Bronchial epithelial cell (primary cell): ENCODE measurements around the gene CCDC192. TPM values are rescaled to one million over a fixed set of nuclear protein-coding genes. Genes with fewer than 3 reads are reported as not detected.

Experiments
- DNase-seq: peaks from one replicate; pipeline ENCODE4 v3.0.0-alpha.2; 2010; ENCODE audit warnings: low read depth
- FAIRE-seq: peaks from 2 replicates; lab custom pipeline; 2011; peaks lifted over from hg19 to GRCh38; lab: Jason Lieb, UNC
- H3K27me3 ChIP-seq: 2 replicates; pipeline ENCODE4 v1.5.1; 2011; ENCODE audit warnings: low read length; ENCODE audit not compliant: control insufficient read depth, insufficient read depth
- H3K36me3 ChIP-seq: 2 replicates; pipeline ENCODE4 v1.5.1; 2011; ENCODE audit warnings: low read length; ENCODE audit not compliant: control insufficient read depth, insufficient read depth
- H3K4me3 ChIP-seq: 2 replicates; pipeline ENCODE4 v1.5.1; 2011; ENCODE audit warnings: mild to moderate bottlenecking, low read depth, low read length, control low read depth
- CTCF ChIP-seq: IDR thresholded peaks from 2 replicates; pipeline ENCODE4 v1.5.1; 2011; ENCODE audit warnings: mild to moderate bottlenecking, moderate library complexity, low read length, control low read depth, inconsistent platforms; ENCODE audit not compliant: insufficient read depth, severe bottlenecking
- total RNA-seq: library from RNA; depleted of rRNA; stranded (reverse); fragments of >200 nt; gene quantifications from 2 replicates; pipeline ENCODE4 v1.2.1, GENCODE V29; 2014

The CCDC192 gene
- total RNA-seq, 1 donor from 2014 or later, result not detected

- Histone ChIP-seq H3K4me3 (no peak overlapping the region), H3K36me3 (no peaks in the 10 kb centered on the region), H3K27me3 (no peaks in the 10 kb centered on the region)
- TF ChIP-seq CTCF, result no peak
- DNase-seq (no peak), FAIRE-seq (no peak)
These were observed 255.3 kb downstream of the CCDC192 start for GRCh38 chr5:127958421-127959011.

- peak; percentile 91 for DNase-seq
- H3K36me3 ChIP-seq, result no peaks in the 10 kb centered on the region
- no peaks in the 10 kb centered on the region for H3K27me3 ChIP-seq
- no peak overlapping the region for H3K4me3 ChIP-seq
- FAIRE-seq, result no peak
- no peak for TF ChIP-seq CTCF
These were observed 256.1 kb downstream of the CCDC192 start for GRCh38 chr5:127959152-127959764.

GRCh38 chr5:127960270-127960691, 257.1 kb downstream of the CCDC192 start:
- no peak for DNase-seq
- Histone ChIP-seq H3K27me3 (no peaks in the 10 kb centered on the region), H3K4me3 (no peak overlapping the region), H3K36me3 (no peaks in the 10 kb centered on the region)
- FAIRE-seq, result no peak
- TF ChIP-seq CTCF, result no peak

- FAIRE-seq (no peak), DNase-seq (no peak)
- Histone ChIP-seq H3K27me3 (no peaks in the 10 kb centered on the region), H3K36me3 (peaks cover 1% of the 10 kb centered on the region), H3K4me3 (no peak overlapping the region)
- TF ChIP-seq CTCF, result no peak
These were observed 258.0 kb downstream of the CCDC192 start for GRCh38 chr5:127961006-127961762.

- Histone ChIP-seq H3K4me3 (no peak overlapping the region), H3K27me3 (no peaks in the 10 kb centered on the region), H3K36me3 (peaks cover 4% of the 10 kb centered on the region)
- FAIRE-seq (peak; percentile 75), DNase-seq (no peak)
- no peak for TF ChIP-seq CTCF
These were observed 258.6 kb downstream of the CCDC192 start for GRCh38 chr5:127961763-127962145.
